Right lobe of liver (tissue), 6 donors: ENCODE data around the gene SKIC3. TPM values are rescaled to one million over a fixed set of nuclear protein-coding genes. Genes with fewer than 3 reads are reported as not detected.

ENCODE experiments used
- ATAC-seq, 4 donors: fragments of 200-7000 bp; cut with Tn5 transposase; one replicate each; pipeline ENCODE4 v1.9.1; 2020; ENCODE audit warnings: mild to moderate bottlenecking in 4 of 4, moderate library complexity in 4 of 4
- DNase-seq, 3 donors: peaks; one replicate each; pipeline ENCODE4 v3.0.0-alpha.2; 2020
- H3K27ac ChIP-seq, 3 donors: fragments of 200-600 bp; one replicate each; pipeline ENCODE4 v1.8.0; 2022
- H3K27me3 ChIP-seq, 2 donors: fragments of 200-600 bp; one replicate each; pipeline ENCODE4 v1.8.0; 2022
- H3K36me3 ChIP-seq, 4 donors: fragments of 200-600 bp; sonication (generic) in 1 of 4; one replicate each; pipeline versions ENCODE4 v1.5.1 to v1.8.0; 2017 to 2022; ENCODE audit warnings: control low read depth in 1 of 4
- H3K4me1 ChIP-seq, 4 donors: fragments of 200-600 bp; sonication (generic) in 1 of 4; one replicate each; pipeline versions ENCODE4 v1.5.1 to v1.8.0; 2017 to 2022; ENCODE audit warnings: control low read depth in 1 of 4
- H3K4me3 ChIP-seq, 3 donors: fragments of 200-600 bp; one replicate each; pipeline ENCODE4 v1.8.0; 2022
- H3K9me3 ChIP-seq, 4 donors: fragments of 200-600 bp; sonication (generic) in 1 of 4; one replicate each; pipeline versions ENCODE4 v1.5.1 to v1.8.0; 2017 to 2022; ENCODE audit warnings: control low read depth in 1 of 4
- CTCF ChIP-seq, 4 donors: fragments of 200-600 bp in 3 of 4; fragments of 450-650 bp in 1 of 4; IDR thresholded peaks; one replicate each; pipeline versions ENCODE4 v1.5.1 to v1.8.0; 2016 to 2022; ENCODE audit warnings: antibody characterized with exemption in 4 of 4, mild to moderate bottlenecking in 2 of 4
- POLR2A ChIP-seq: fragments of 450-650 bp; IDR thresholded peaks from one replicate; pipeline ENCODE4 v1.6.1; 2017; ENCODE audit warnings: antibody characterized with exemption, mild to moderate bottlenecking
- WGBS: methylation state at CpG from one replicate; pipeline ENCODE4 v1.1.6; 2018; ENCODE audit warnings: low coverage, low lambda C conversion rate; ENCODE audit not compliant: insufficient coverage; ENCODE audit errors: missing lambda C conversion rate; 5-methylcytosine and 5-hydroxymethylcytosine counted together
- intact Hi-C, 2 donors: fragments of 100-400 bp; cut with DNase I; formaldehyde crosslinking; loops; one replicate each; pipeline versions ENCODE4 v1.11.2 to v1.14.1; 2022
- total RNA-seq, 6 experiments: library from RNA; depleted of rRNA in 2 of 6; stranded (reverse); fragments of >200 nt in 2 of 6; fragmentation: NEBNext Ultra II Directional in 3 of 6; extraction: Animal tissue kit (Norgen Biotek cat#: 25700) in 3 of 6; gene quantifications; one replicate each; pipeline versions ENCODE4 v1.1.0 to v1.2.4, GENCODE V29; 2016 to 2023
- donor health status: DM: no; HTN: yes; CAD: no.
- donor health status: DM: no; HTN: no; CAD: no.
- donor health status: DM: no; HTN: no; CAD: no.
- donor health status: DM: no; HTN: yes; CAD: no.
- donor health status: DM: no; HTN: yes; CAD: no.

Gene SKIC3
- total RNA-seq, 6 experiments from 2014 or later, result 29.0 to 42.2 (median 38.0) TPM

- no peak for TF ChIP-seq CTCF (IDR thresholded peaks at IDR 0.05)
- no peak for TF ChIP-seq POLR2A
- DNase-seq (no peak), ATAC-seq (no peak)
- Histone ChIP-seq H3K4me1 (no peaks in the 10 kb centered on the region), H3K4me3 (no peak overlapping the region), H3K36me3 (no peaks in the 10 kb centered on the region), H3K9me3 (no peaks in the 10 kb centered on the region), H3K27me3 (no peaks in the 10 kb centered on the region), H3K27ac (no peak overlapping the region)
- WGBS, result 92% methylated on average over 5 of the region's 5 CpGs
- intact Hi-C loops, result no loop called here
Measured at GRCh38 chr5:95591490-95591901, 36.7 kb upstream of the SKIC3 start.

GRCh38 chr5:95590880-95591279 is 36.1 kb upstream of the SKIC3 start:
- H3K4me3 ChIP-seq, result no peak overlapping the region
- H3K36me3 ChIP-seq, result no peaks in the 10 kb centered on the region
- WGBS, result 92% methylated on average over 1 of the region's 1 CpG
- no peak for DNase-seq
- no peaks in the 10 kb centered on the region for H3K4me1 ChIP-seq
- H3K27me3 ChIP-seq, result no peaks in the 10 kb centered on the region
- no peaks in the 10 kb centered on the region for H3K9me3 ChIP-seq
- intact Hi-C loops, result no loop called here
- TF ChIP-seq CTCF (IDR thresholded peaks at IDR 0.05) (no peak), POLR2A (no peak)
- no peak overlapping the region for H3K27ac ChIP-seq
- no peak for ATAC-seq

- ATAC-seq (no peak), DNase-seq (no peak)
- Histone ChIP-seq H3K27ac (no peak overlapping the region), H3K27me3 (no peaks in the 10 kb centered on the region), H3K4me3 (no peak overlapping the region), H3K4me1 (no peaks in the 10 kb centered on the region), H3K9me3 (no peaks in the 10 kb centered on the region), H3K36me3 (no peaks in the 10 kb centered on the region)
- intact Hi-C loops, result no loop called here
- 100% methylated on average over 1 of the region's 1 CpG for WGBS
- no peak for TF ChIP-seq POLR2A
- TF ChIP-seq CTCF (IDR thresholded peaks at IDR 0.05), result no peak
Measured at GRCh38 chr5:95583992-95584391, 29.2 kb upstream of the SKIC3 start.

GRCh38 chr5:95581576-95581975 is 26.8 kb upstream of the SKIC3 start:
- no peak overlapping the region for H3K27ac ChIP-seq
- H3K4me1 ChIP-seq, result no peaks in the 10 kb centered on the region
- no peaks in the 10 kb centered on the region for H3K36me3 ChIP-seq
- WGBS, result 92% methylated on average over 2 of the region's 2 CpGs
- H3K9me3 ChIP-seq, result no peaks in the 10 kb centered on the region
- intact Hi-C loops, result no loop called here
- ATAC-seq (no peak), DNase-seq (no peak)
- no peaks in the 10 kb centered on the region for H3K27me3 ChIP-seq
- TF ChIP-seq CTCF (IDR thresholded peaks at IDR 0.05), result no peak
- TF ChIP-seq POLR2A, result no peak
- H3K4me3 ChIP-seq, result no peak overlapping the region

GRCh38 chr5:95572016-95572415 is 17.2 kb upstream of the SKIC3 start:
- no peak for TF ChIP-seq CTCF (IDR thresholded peaks at IDR 0.05)
- no peak for TF ChIP-seq POLR2A

More at GRCh38 chr5:95572016-95572415, 17.2 kb upstream of the SKIC3 start:
- H3K27me3 ChIP-seq, result no peaks in the 10 kb centered on the region
- DNase-seq, result no peak
- H3K4me3 ChIP-seq, result no peak overlapping the region
- no peak overlapping the region for H3K27ac ChIP-seq
- 100% methylated on average over 2 of the region's 2 CpGs for WGBS
- no peaks in the 10 kb centered on the region for H3K4me1 ChIP-seq
- intact Hi-C loops, result no loop called here
- peaks cover 0 to 5% (median 0%) of the 10 kb centered on the region in 4 donors for H3K36me3 ChIP-seq
- no peaks in the 10 kb centered on the region for H3K9me3 ChIP-seq
- ATAC-seq, result no peak
